Nephron progenitor cell (in vitro differentiated cells): ENCODE data around the gene TRIM56.

Experiments
- DNase-seq: peaks from one replicate; pipeline ENCODE4 v3.0.0; 2021
- H3K27ac Mint-ChIP-seq: 2 replicates; pipeline ENCODE4 v1.8.0; 2021; ENCODE audit warnings: mild to moderate bottlenecking, moderate library complexity, mixed read lengths
- H3K27me3 Mint-ChIP-seq: 2 replicates; pipeline ENCODE4 v1.8.0; 2021; ENCODE audit warnings: mild to moderate bottlenecking, low read depth, mixed read lengths; ENCODE audit not compliant: poor library complexity
- H3K36me3 Mint-ChIP-seq: 2 replicates; pipeline ENCODE4 v1.8.0; 2021; ENCODE audit warnings: low read depth, mixed read lengths
- H3K4me1 Mint-ChIP-seq: 2 replicates; pipeline ENCODE4 v1.8.0; 2021; ENCODE audit warnings: mixed read lengths
- H3K4me3 Mint-ChIP-seq: 2 replicates; pipeline ENCODE4 v1.8.0; 2021; ENCODE audit warnings: mild to moderate bottlenecking, moderate library complexity, mixed read lengths
- H3K9me3 Mint-ChIP-seq: 2 replicates; pipeline ENCODE4 v1.8.0; 2021; ENCODE audit warnings: mild to moderate bottlenecking, moderate library complexity, mixed read lengths
- CTCF ChIP-seq: fragments of 200-600 bp; sonication (generic); IDR thresholded peaks from 2 replicates; pipeline ENCODE4 v1.5.0; 2021; ENCODE audit warnings: antibody characterized with exemption

The TRIM56 gene

DNA sequence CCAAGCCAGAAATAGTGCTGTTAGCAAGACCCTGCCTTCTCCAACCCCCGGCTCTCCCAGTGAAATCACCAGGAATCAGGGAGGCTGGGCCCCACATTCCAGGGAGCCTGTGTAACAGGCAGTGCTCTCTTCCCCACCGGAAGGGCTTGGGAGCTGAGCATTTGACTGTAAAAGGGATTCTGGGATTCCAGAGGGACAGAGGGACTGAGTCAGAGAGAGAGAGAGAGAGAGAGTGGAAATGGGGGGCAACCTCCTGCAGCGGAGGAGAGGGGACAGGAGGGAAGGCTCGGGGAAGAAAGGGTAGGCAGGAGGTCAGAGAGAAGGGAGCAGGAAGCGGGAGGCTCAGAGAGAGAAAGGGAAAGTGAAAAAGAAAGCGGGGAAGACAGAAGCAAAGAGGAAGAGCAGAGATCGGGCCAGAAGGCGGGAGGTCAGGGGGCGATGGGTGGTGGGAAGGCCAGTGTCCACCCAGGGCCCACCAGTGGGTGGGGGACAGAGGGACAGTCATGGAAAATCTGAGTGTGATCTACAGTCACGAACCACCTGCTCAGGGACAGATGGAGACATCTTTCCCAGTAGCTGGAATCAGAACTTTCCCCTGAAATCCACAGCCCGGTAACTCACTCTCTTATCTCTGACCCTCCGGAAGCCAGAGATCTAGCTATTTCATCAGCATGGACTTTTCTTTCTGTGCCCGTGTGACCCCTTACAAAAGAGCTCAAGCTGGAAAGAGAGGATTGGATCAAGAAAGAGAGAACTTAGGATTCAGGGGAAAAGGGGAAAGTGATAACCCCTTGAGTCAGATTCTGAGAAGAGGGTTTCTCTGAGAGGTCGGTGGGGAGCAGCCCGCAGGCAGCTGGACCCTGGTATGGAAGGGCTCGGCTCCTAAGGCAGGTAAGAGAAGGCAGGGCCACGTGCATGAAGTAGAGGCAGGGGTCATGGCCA is 37.0 kb downstream of the TRIM56 start:
- no peak for TF ChIP-seq CTCF

DNA sequence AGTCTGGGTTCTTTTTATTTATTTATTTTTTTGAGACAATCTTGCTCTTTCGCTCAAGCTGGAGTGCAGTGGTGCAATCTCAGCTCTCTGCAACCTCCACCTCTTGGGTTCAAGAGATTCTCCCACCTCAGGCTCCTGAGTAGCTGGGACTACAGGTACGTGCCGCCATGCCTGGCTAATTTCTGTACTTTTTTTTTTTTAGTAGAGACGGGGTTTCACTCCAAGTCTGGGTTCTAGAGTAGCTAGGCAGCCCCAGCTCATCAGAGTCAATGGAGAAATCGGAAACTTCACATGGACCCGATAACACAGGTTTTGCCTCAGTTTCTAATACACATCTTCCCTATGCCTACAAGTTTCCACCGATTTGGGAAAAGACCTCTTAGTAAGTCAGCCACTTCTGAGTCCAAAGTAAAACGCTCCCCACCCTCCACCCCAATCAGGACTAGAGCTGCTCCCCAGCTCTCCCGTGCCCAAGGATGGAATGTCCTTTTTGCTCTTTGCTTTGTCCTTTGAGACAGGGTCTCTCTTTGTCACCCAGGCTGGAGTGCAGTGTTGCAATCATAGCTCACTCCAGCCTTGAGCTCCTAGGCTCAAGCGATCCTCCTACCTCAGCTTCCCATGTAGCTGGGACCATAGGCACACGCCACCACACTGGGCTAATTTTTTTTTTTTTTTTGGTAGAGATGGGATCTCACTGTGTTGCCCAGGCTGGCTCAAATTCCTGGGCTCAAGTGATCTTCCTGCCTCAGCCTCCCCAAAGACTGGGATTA is 37.8 kb downstream of the TRIM56 start:
- no peak for DNase-seq
- Mint-ChIP-seq H3K9me3 (peaks cover 4% of the 10 kb centered on the region), H3K4me1 (peaks cover 58% of the 10 kb centered on the region), H3K27me3 (peaks cover 19% of the 10 kb centered on the region), H3K36me3 (no peaks in the 10 kb centered on the region), H3K4me3 (no peak overlapping the region), H3K27ac (no peak overlapping the region)
- TF ChIP-seq CTCF = no peak

More for the DNA sequence above, 37.0 kb downstream of the TRIM56 start:
- Mint-ChIP-seq H3K27me3 (peaks cover 14% of the 10 kb centered on the region), H3K4me3 (peak overlapping the region; percentile 15), H3K27ac (peak overlapping the region; percentile 80), H3K4me1 (peaks cover 50% of the 10 kb centered on the region), H3K9me3 (peaks cover 4% of the 10 kb centered on the region), H3K36me3 (no peaks in the 10 kb centered on the region)
- DNase-seq = peak; percentile 30

- Mint-ChIP-seq H3K4me1 (peaks cover 58% of the 10 kb centered on the region), H3K27ac (no peak overlapping the region), H3K9me3 (peaks cover 4% of the 10 kb centered on the region), H3K36me3 (no peaks in the 10 kb centered on the region), H3K27me3 (peaks cover 23% of the 10 kb centered on the region), H3K4me3 (no peak overlapping the region)
- no peak for TF ChIP-seq CTCF
- no peak for DNase-seq
Observed at GRCh38 chr7:101123703-101124068, 38.4 kb downstream of the TRIM56 start.

DNA sequence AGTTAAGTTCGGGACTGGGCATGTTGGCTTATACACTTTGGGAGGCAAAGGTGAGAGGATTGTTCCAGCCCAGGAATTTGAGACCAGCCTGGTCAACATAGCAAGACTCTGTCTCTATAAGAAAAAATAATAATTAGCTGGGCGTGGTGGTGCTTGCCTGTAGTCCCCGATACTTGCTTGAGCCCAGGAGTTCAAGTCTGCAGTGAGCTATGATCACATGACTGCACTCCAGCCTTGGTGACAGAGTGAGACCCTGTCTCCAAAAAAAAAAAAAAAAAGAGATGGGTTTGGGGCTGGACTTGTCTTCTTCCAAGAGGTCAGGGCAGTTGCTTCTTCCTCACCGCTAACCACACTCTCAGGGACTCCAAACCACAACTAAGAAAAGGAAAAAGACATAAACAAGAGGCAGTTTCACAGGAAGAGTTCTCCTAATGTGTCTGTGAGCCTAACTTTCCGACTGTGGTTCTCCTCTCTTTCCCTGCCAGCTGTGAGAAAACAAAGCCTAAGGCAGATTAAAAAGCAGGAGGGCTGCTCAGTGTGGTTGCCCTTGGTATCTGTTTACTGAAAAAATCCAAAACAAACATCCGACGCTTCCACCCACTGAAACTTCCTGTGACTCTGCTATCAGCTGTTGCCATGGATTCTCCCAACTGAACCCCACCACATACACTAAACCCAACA is 39.2 kb downstream of the TRIM56 start:
- TF ChIP-seq CTCF = no peak
- Mint-ChIP-seq H3K4me3 (no peak overlapping the region), H3K9me3 (peaks cover 4% of the 10 kb centered on the region), H3K4me1 (peaks cover 57% of the 10 kb centered on the region), H3K27me3 (peaks cover 28% of the 10 kb centered on the region), H3K27ac (peak overlapping the region; percentile 33), H3K36me3 (no peaks in the 10 kb centered on the region)
- DNase-seq = no peak

GRCh38 chr7:101125989-101126650 is 40.8 kb downstream of the TRIM56 start:
- no peak for TF ChIP-seq CTCF
- Mint-ChIP-seq H3K36me3 (no peaks in the 10 kb centered on the region), H3K27me3 (peaks cover 32% of the 10 kb centered on the region), H3K27ac (no peak overlapping the region), H3K4me1 (peaks cover 49% of the 10 kb centered on the region), H3K4me3 (peak overlapping the region; percentile 76), H3K9me3 (peaks cover 4% of the 10 kb centered on the region)
- DNase-seq = no peak
